Fibroblast of villous mesenchyme (primary cell): ENCODE measurements around the gene GMDS. TPM values are rescaled to one million over a fixed set of nuclear protein-coding genes. Genes with fewer than 3 reads are reported as not detected.
"Not testable (repeated sequence)": the region's sequence is repeated elsewhere in the genome, so short reads cannot be mapped to it uniquely, and the experiment has no call there.

Experiments
- DNase-seq: peaks from one replicate; pipeline ENCODE4 v3.0.0-alpha.2; 2010; ENCODE audit warnings: low read depth
- H3K4me3 ChIP-seq: 2 replicates; pipeline ENCODE4 v1.5.1; 2011; ENCODE audit warnings: low read depth, mild to moderate bottlenecking, low read length
- CTCF ChIP-seq: IDR thresholded peaks from 2 replicates; pipeline ENCODE4 v1.5.1; 2012; ENCODE audit warnings: low read depth, mild to moderate bottlenecking, low read length; ENCODE audit not compliant: insufficient read depth
- total RNA-seq: library from RNA; depleted of rRNA; stranded (reverse); fragments of >200 nt; gene quantifications from 2 replicates; pipeline ENCODE4 v1.2.3, GENCODE V29; 2012

GMDS gene
- total RNA-seq, 1 donor: 6.5 TPM

- no peak for DNase-seq
- no peak overlapping the region for H3K4me3 ChIP-seq
- no peak for TF ChIP-seq CTCF
Measured at GRCh38 chr6:1678201-1678600, 567.2 kb downstream of the GMDS start.

- TF ChIP-seq CTCF: no peak
- peak; percentile 14 for DNase-seq
- no peak overlapping the region for H3K4me3 ChIP-seq
Measured at GRCh38 chr6:1672379-1672778, 573.0 kb downstream of the GMDS start.

GRCh38 chr6:1670711-1671462 is 574.5 kb downstream of the GMDS start:
- no peak for TF ChIP-seq CTCF
- DNase-seq: peak; percentile 37
- H3K4me3 ChIP-seq: no peak overlapping the region

- H3K4me3 ChIP-seq: no peak overlapping the region
- no peak for TF ChIP-seq CTCF
- no peak for DNase-seq
Measured at GRCh38 chr6:1669996-1670395, 575.4 kb downstream of the GMDS start.

- H3K4me3 ChIP-seq, DNase-seq: not testable (repeated sequence)
Measured at GRCh38 chr6:1668456-1668855, 576.9 kb downstream of the GMDS start.

- H3K4me3 ChIP-seq: no peak overlapping the region
- no peak for TF ChIP-seq CTCF
- no peak for DNase-seq
Measured at GRCh38 chr6:1667805-1668175, 577.6 kb downstream of the GMDS start.

GRCh38 chr6:1667012-1667804 is 578.2 kb downstream of the GMDS start:
- H3K4me3 ChIP-seq: no peak overlapping the region
- TF ChIP-seq CTCF: no peak
- peak; percentile 80 for DNase-seq
